HG02885 (cell line): ENCODE measurements around the gene TENM4.

Experiments
- ATAC-seq: cut with Tn5 transposase; IDR thresholded peaks from one replicate; pipeline ENCODE4 v1.9.1; 2021; ENCODE audit warnings: mild to moderate bottlenecking; ENCODE audit not compliant: unreplicated experiment, poor library complexity

Gene TENM4

GRCh38 chr11:79159657-79160450 lies 281.0 kb downstream of the TENM4 start:
- ATAC-seq = no peak

- no peak for ATAC-seq
Measured at GRCh38 chr11:79157738-79158137, 283.1 kb downstream of the TENM4 start.

- no peak for ATAC-seq
Measured at GRCh38 chr11:79156031-79156430, 284.8 kb downstream of the TENM4 start.

GRCh38 chr11:79155237-79155636 lies 285.6 kb downstream of the TENM4 start:
- no peak for ATAC-seq

GRCh38 chr11:79152511-79152910 lies 288.3 kb downstream of the TENM4 start:
- ATAC-seq = no peak

DNA sequence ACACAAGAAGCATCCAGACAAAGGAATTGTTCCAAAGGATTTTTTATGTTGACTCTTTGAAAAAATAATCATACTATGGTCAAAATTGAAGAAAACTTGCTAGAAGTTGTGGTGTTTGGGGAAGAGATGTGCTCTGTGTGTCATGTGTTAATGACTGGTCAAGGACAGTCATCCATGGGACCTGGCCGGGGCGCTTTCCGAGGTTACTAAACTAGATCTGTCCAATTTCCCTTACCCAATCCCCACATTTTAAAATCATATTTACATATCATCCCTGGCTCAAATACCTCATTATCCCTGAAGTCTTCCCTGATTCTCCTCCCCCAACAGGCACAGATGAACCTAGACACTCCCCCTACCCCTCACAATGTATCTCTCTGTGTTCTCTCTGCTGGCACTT lies 289.4 kb downstream of the TENM4 start:
- no peak for ATAC-seq

DNA sequence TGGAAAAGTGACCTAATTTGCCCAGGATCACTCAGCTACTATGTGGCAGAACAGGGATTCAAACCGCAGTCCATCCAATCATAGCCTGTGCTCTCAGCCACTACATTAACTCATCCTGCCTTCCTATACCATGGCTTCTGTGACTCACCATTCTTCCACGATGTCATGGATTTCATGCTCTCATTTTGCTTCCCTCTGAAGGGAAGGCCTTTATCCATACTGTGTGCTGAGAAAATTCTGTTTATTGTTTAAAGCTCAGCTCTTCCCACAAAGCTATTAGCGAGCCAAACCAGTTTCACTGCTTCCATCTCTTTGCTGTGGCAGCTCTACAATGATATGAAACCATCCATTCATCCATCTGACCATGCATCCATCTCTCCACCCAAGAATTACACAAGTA lies 289.9 kb downstream of the TENM4 start:
- no peak for ATAC-seq

GRCh38 chr11:79150320-79150719 lies 290.5 kb downstream of the TENM4 start:
- no peak for ATAC-seq

DNA sequence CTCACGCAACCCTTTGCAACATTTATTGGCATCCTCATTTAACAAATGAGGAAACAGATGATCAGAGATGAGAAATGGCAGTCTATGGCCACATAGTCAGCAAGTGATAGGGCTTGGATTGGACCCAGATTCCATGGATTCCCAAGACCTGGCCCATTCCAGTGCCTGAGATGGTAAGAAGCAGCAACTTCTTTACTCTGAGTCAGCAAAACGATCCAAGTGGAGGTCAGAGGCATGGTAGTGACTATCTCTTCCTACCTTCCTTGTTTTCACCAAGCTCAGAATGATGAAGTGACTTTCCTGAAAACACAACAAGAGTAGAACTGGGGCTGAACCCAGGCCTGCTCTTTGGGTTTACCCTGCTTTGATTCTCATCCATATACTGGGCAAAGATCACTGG lies 293.1 kb downstream of the TENM4 start:
- no peak for ATAC-seq

DNA sequence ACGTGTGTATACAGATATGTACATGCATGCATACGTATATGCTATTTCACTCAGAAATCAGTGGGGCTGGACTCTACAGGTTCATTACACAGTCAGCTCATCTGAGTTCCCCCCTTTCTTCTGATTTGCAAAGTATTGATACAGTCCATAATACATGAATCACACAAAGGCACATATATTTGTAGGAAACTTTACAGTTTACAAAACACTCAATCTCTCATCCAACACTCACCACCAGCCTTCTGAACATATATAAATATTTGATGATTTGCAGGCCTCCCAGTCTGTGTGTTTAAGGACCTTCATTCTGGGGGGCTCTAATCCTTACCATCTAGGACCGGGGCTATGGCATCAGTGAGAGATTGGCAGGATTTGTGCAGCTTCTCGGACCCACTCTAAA lies 293.8 kb downstream of the TENM4 start:
- no peak for ATAC-seq

GRCh38 chr11:79139900-79140299 lies 300.9 kb downstream of the TENM4 start:
- ATAC-seq = no peak

DNA sequence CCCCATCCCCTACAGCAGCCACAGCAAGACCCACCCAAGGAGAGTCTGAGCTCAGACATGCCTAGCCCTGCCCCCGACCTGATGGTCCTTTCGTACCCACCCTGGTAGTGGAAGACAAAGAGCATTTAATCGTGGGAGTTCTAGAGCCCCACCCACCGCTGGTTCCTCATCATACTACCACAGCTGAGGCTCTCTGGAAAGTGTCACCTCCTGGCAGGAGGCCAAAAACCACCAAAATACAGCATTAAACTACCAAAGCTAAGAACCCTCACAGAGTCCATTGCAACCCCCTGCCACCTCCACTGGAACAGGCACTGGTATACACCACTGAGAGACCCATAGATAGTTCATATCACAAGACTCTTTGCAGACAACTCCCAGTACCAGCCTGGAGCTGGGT lies 311.1 kb downstream of the TENM4 start:
- no peak for ATAC-seq

DNA sequence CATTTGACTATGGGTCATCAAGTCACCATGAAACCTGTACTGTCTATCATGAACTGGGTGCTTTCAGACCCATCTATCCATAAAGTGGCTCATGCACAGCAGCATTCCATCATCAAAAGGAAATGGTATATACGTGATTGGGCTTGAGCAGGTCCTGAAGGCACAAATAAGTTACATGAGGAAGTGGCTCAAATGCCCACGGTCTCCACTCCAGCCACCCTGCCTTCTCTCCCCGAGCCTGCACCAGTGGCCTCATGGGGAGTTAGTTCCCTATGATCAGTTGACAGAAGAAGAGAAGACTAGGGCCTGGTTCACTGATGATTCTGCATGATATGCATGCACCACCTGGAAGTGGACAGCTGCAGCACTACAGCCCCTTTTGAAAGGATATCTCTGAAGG lies 312.5 kb downstream of the TENM4 start:
- no peak for ATAC-seq

DNA sequence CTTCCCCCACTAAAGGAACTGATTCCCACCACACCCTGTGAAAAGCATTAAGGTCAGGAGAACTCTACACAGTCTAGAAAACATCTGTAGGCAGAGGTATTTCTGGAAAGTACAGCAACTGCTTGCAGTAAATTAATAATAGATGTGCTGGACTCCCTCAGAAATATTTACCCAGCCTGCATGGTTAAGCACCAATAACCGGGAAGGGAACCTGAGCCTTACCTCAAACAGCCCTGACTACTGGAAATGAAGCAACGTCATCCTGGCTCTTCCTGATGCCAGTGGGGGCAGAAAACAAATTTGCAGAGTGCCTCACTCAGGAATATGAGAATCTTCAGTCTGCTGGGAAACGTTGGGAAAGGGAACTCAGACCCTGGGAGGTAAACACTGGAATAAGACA lies 318.1 kb downstream of the TENM4 start:
- ATAC-seq = no peak

GRCh38 chr11:79121351-79121750 lies 319.5 kb downstream of the TENM4 start:
- no peak for ATAC-seq

DNA sequence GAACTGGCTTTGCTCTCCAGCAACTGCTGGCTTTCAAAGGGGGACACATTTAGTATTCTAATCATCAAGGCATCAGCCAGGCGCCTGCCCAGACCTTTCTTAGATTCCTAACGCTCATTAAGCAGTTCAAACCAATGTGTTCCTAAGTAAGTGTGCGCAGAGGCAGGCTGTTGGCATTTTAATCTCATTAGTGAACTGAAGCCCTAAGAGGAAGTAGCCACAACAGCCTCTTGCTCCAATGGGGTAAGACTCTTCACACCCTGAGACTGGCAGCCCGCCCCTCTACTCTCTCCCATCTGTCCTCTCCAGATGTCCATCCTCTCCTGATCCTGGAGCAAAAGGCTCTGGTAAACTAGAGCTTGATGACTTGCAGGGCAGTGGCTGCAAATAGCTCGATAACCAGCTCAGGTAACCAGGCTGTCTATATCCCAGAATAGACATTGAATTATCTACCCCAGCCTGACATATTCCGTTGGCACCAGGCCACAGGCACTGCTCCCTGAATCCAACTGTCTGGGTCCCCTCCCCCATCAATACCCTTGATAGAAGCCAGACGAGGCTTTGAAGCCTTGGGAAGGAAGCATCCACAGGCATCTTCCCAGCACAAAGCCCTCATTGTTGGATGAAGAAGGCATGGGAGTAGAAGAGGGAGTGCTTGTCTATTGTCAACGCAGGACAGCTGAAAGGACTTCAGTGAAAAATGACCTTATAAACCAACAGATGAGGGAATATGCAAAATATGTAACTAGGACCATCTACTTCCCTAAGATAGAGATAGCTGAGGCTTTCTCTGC lies 321.1 kb downstream of the TENM4 start:
- no peak for ATAC-seq

- ATAC-seq = no peak
Measured at GRCh38 chr11:79117488-79117887, 323.3 kb downstream of the TENM4 start.

DNA sequence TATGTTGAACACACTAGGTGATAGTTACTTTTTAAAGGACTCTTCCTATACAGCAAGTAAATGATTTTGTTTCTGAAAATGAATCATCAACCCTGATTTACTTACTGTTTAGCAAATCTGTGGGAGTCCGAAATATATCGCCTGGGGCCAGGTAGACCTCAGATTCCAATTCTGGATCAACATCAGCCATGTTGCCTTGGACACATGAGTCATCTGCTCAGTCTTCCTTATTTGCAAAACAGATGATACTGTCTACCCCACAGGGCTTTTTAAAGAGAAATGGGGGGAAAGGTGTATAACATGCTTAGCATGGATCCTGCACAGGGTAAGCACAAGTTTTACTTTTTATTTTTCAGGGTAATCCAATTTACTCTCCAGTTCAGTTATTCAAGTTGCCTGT lies 324.2 kb downstream of the TENM4 start:
- ATAC-seq = no peak

DNA sequence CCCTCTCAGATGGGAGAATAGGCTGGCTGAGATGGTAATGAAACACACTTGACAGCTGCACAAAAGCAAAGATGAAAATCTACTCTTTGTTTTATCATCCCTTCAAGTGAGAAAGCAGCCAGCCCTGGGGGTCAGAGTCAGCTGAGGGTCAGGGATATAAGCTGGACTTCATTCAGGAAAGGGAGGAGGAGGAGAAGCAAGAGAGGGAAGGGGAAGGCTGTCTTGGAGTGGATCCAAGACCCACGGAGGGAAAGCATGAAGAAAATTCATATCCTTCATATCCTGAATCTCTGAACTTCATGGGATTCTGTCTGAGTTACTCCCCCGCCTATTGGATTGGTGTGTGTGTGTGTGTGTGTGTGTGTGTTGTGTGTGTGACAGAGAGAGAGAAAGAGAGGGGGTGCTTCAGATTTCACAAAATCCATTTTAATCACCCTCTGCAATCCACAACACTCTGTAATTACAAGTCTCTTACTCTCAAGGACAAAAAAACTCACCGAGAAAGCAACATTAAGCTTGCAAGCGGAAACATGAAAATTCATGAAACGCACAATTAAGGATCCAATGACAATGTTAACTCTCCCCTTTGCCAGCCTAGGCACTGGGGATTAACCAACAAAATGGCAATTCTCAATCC lies 327.7 kb downstream of the TENM4 start:
- ATAC-seq = no peak

- no peak for ATAC-seq
Measured at GRCh38 chr11:79110796-79111195, 330.0 kb downstream of the TENM4 start.

GRCh38 chr11:79110321-79110720 lies 330.5 kb downstream of the TENM4 start:
- ATAC-seq = no peak
